ENCODE data around the gene CIAO3.

- TF ChIP-seq CTCF (IDR thresholded peaks at IDR 0.05), result no peak
- TF ChIP-seq POLR2A (IDR thresholded peaks at IDR 0.05), result no peak
These were observed 36.0 kb upstream of the CIAO3 start for GRCh38 chr16:776824-777223.
